Measurements from ENCODE around the gene ATP5PF. TPM values are rescaled to one million over a fixed set of nuclear protein-coding genes. Genes with fewer than 3 reads are reported as not detected.

ATP5PF gene
- total RNA-seq, 2 donors from 2014 or later = 27.8 to 44.0 TPM

- H3K4me3 ChIP-seq = no peak overlapping the region
- H3K36me3 ChIP-seq = peaks cover 31% of the 10 kb centered on the region
- no peaks in the 10 kb centered on the region for H3K4me1 ChIP-seq (ENCODE audit: control insufficient read depth in 1 of 2, low read depth in 2 of 2)
- ATAC-seq (ENCODE audit: insufficient number of reproducible peaks, low FRiP score, low read depth) = no peak
- H3K9me3 ChIP-seq = no peaks in the 10 kb centered on the region
- H3K27me3 ChIP-seq (replicated peaks; ENCODE audit: insufficient read depth) = no peaks in the 10 kb centered on the region
- H3K27ac ChIP-seq = no peak overlapping the region
- no peak for DNase-seq (ENCODE audit: low spot score)
- TF ChIP-seq CTCF (IDR thresholded peaks at IDR 0.05) = no peak
These were observed 29.4 kb upstream of the ATP5PF start for GRCh38 chr21:25764065-25764464.

GRCh38 chr21:25760677-25761076 lies 26.0 kb upstream of the ATP5PF start:
- no peak overlapping the region for H3K4me3 ChIP-seq
- DNase-seq (ENCODE audit: low spot score) (no peak), ATAC-seq (ENCODE audit: insufficient number of reproducible peaks, low FRiP score, low read depth) (no peak)
- peaks cover 38% of the 10 kb centered on the region for H3K36me3 ChIP-seq
- H3K27ac ChIP-seq = no peak overlapping the region
- H3K9me3 ChIP-seq = no peaks in the 10 kb centered on the region
- H3K4me1 ChIP-seq (ENCODE audit: control insufficient read depth in 1 of 2, low read depth in 2 of 2) = peaks cover 3 to 12% of the 10 kb centered on the region in 2 donors
- TF ChIP-seq CTCF (IDR thresholded peaks at IDR 0.05) = no peak
- H3K27me3 ChIP-seq (replicated peaks; ENCODE audit: insufficient read depth) = no peaks in the 10 kb centered on the region

- Histone ChIP-seq H3K36me3 (peaks cover 36% of the 10 kb centered on the region), H3K9me3 (no peaks in the 10 kb centered on the region), H3K4me1 (ENCODE audit: control insufficient read depth in 1 of 2, low read depth in 2 of 2) (peaks cover 3 to 12% of the 10 kb centered on the region in 2 donors), H3K27ac (no peak overlapping the region), H3K27me3 (replicated peaks; ENCODE audit: insufficient read depth) (no peaks in the 10 kb centered on the region), H3K4me3 (no peak overlapping the region)
- ATAC-seq (ENCODE audit: insufficient number of reproducible peaks, low FRiP score, low read depth) (no peak), DNase-seq (ENCODE audit: low spot score) (no peak)
- no peak for TF ChIP-seq CTCF (IDR thresholded peaks at IDR 0.05)
These were observed 25.4 kb upstream of the ATP5PF start for GRCh38 chr21:25760061-25760460.

GRCh38 chr21:25759573-25759972 lies 24.9 kb upstream of the ATP5PF start:
- Histone ChIP-seq H3K4me3 (no peak overlapping the region), H3K4me1 (ENCODE audit: control insufficient read depth in 1 of 2, low read depth in 2 of 2) (peaks cover 3 to 12% of the 10 kb centered on the region in 2 donors), H3K9me3 (no peaks in the 10 kb centered on the region), H3K36me3 (peaks cover 34% of the 10 kb centered on the region), H3K27me3 (replicated peaks; ENCODE audit: insufficient read depth) (no peaks in the 10 kb centered on the region), H3K27ac (no peak overlapping the region)
- DNase-seq (ENCODE audit: low spot score) (no peak), ATAC-seq (ENCODE audit: insufficient number of reproducible peaks, low FRiP score, low read depth) (no peak)
- TF ChIP-seq CTCF (IDR thresholded peaks at IDR 0.05) = no peak

GRCh38 chr21:25757531-25757930 lies 22.8 kb upstream of the ATP5PF start:
- no peaks in the 10 kb centered on the region for H3K27me3 ChIP-seq (replicated peaks; ENCODE audit: insufficient read depth)
- TF ChIP-seq CTCF (IDR thresholded peaks at IDR 0.05) = no peak
- peaks cover 3 to 12% of the 10 kb centered on the region in 2 donors for H3K4me1 ChIP-seq (ENCODE audit: control insufficient read depth in 1 of 2, low read depth in 2 of 2)
- no peaks in the 10 kb centered on the region for H3K9me3 ChIP-seq
- ATAC-seq (ENCODE audit: insufficient number of reproducible peaks, low FRiP score, low read depth) (no peak), DNase-seq (ENCODE audit: low spot score) (no peak)
- peaks cover 24% of the 10 kb centered on the region for H3K36me3 ChIP-seq
- H3K27ac ChIP-seq = no peak overlapping the region
- H3K4me3 ChIP-seq = no peak overlapping the region

Data from thoracic aorta (tissue), 2 donors.